Sigmoid colon (tissue), 4 donors: ENCODE results near the gene TRIM16.

Source experiments
- POLR2AphosphoS5 ChIP-seq, 4 donors: sonication (generic); formaldehyde crosslinking; IDR thresholded peaks; one replicate each; pipeline ENCODE4 v1.6.1; 2017; ENCODE audit warnings: antibody characterized with exemption in 4 of 4
- TF ChIP-seq, protein P1 (sequence below), 4 experiments: fragments of 450-650 bp in 3 of 4; fragments of 200-600 bp in 1 of 4; IDR thresholded peaks; one replicate each; pipeline ENCODE4 v1.5.1; 2016 to 2019; ENCODE audit warnings: antibody characterized with exemption in 4 of 4, mild to moderate bottlenecking in 3 of 4, moderate library complexity in 2 of 4

DNA sequence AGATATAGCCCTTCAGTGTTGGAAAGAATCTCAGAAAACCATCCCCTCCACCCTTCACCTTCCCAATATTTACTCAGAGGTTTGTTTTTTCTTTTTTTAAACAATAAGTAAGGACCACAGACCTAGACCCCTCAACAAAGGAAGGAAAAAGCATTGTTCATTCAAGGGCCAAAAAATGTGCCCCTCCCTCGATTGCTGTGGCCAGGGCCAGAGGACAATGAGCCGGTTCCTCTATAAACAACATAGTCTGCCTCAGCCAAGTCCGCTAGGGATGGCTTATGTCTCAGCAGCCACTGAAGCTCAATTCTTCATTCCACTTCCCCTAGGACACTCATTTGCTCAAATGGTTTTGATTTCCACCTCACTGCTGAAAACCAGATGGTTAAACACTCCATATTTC is 24.0 kb downstream of the TRIM16 start:
- TF ChIP-seq, protein P1, sequence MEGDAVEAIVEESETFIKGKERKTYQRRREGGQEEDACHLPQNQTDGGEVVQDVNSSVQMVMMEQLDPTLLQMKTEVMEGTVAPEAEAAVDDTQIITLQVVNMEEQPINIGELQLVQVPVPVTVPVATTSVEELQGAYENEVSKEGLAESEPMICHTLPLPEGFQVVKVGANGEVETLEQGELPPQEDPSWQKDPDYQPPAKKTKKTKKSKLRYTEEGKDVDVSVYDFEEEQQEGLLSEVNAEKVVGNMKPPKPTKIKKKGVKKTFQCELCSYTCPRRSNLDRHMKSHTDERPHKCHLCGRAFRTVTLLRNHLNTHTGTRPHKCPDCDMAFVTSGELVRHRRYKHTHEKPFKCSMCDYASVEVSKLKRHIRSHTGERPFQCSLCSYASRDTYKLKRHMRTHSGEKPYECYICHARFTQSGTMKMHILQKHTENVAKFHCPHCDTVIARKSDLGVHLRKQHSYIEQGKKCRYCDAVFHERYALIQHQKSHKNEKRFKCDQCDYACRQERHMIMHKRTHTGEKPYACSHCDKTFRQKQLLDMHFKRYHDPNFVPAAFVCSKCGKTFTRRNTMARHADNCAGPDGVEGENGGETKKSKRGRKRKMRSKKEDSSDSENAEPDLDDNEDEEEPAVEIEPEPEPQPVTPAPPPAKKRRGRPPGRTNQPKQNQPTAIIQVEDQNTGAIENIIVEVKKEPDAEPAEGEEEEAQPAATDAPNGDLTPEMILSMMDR (IDR thresholded peaks at IDR 0.05) = no peak
- no peak for TF ChIP-seq POLR2AphosphoS5 (IDR thresholded peaks at IDR 0.05)
